Chondrocyte (in vitro differentiated cells): Measurements from ENCODE around the gene NSG1. TPM values are rescaled to one million over a fixed set of nuclear protein-coding genes. Genes with fewer than 3 reads are reported as not detected.

Experiments used
- DNase-seq: peaks from one replicate; pipeline ENCODE4 v3.0.0; 2021; ENCODE audit warnings: mixed read lengths, low spot score
- H3K27ac Mint-ChIP-seq: one replicate; pipeline ENCODE4 v1.8.0; 2021; ENCODE audit warnings: mild to moderate bottlenecking, moderate library complexity, mixed read lengths; ENCODE audit not compliant: unreplicated experiment
- H3K27me3 Mint-ChIP-seq: 2 replicates; pipeline ENCODE4 v1.8.0; 2021; ENCODE audit warnings: low read depth, mixed read lengths
- H3K36me3 Mint-ChIP-seq: 2 replicates; pipeline ENCODE4 v1.8.0; 2021; ENCODE audit warnings: low read depth, mixed read lengths
- H3K4me1 Mint-ChIP-seq: 2 replicates; pipeline ENCODE4 v1.8.0; 2021; ENCODE audit warnings: low read depth, mild to moderate bottlenecking, mixed read lengths
- H3K4me3 Mint-ChIP-seq: one replicate; pipeline ENCODE4 v1.8.0; 2021; ENCODE audit warnings: mild to moderate bottlenecking, moderate library complexity, mixed read lengths; ENCODE audit not compliant: unreplicated experiment
- H3K9me3 Mint-ChIP-seq: 2 replicates; pipeline ENCODE4 v1.8.0; 2021; ENCODE audit warnings: low read depth, mixed read lengths
- CTCF ChIP-seq: fragments of 200-600 bp; sonication (generic); IDR thresholded peaks from 2 replicates; pipeline ENCODE4 v1.5.0; 2021; ENCODE audit warnings: antibody characterized with exemption, mild to moderate bottlenecking, moderate library complexity
- total RNA-seq: library from RNA; stranded (reverse); gene quantifications from 3 replicates; pipeline ENCODE4 v1.2.1, GENCODE V29; 2021

NSG1 gene
- total RNA-seq, 1 donor from 2014 or later = 0.42 TPM

- DNase-seq = no peak
- TF ChIP-seq CTCF = no peak
- Mint-ChIP-seq H3K4me1 (no peaks in the 10 kb centered on the region), H3K27me3 (peaks cover 14% of the 10 kb centered on the region), H3K9me3 (no peaks in the 10 kb centered on the region), H3K27ac (no peak overlapping the region), H3K36me3 (no peaks in the 10 kb centered on the region), H3K4me3 (no peak overlapping the region)
Observed at GRCh38 chr4:4408132-4408523, 21.2 kb downstream of the NSG1 start.

- peaks cover 9% of the 10 kb centered on the region for H3K27me3 Mint-ChIP-seq
Observed at GRCh38 chr4:4408576-4409335, 21.9 kb downstream of the NSG1 start.

GRCh38 chr4:4409416-4410115 is 22.7 kb downstream of the NSG1 start:
- peaks cover 9% of the 10 kb centered on the region for H3K27me3 Mint-ChIP-seq
- H3K27ac Mint-ChIP-seq = no peak overlapping the region
- DNase-seq = peak; percentile 87
- TF ChIP-seq CTCF = no peak
- H3K9me3 Mint-ChIP-seq = no peaks in the 10 kb centered on the region
- no peak overlapping the region for H3K4me3 Mint-ChIP-seq
- H3K4me1 Mint-ChIP-seq = no peaks in the 10 kb centered on the region
- H3K36me3 Mint-ChIP-seq = no peaks in the 10 kb centered on the region

More at GRCh38 chr4:4408576-4409335, 21.9 kb downstream of the NSG1 start:
- DNase-seq = peak; percentile 83
- H3K4me3 Mint-ChIP-seq = no peak overlapping the region
- H3K4me1 Mint-ChIP-seq = no peaks in the 10 kb centered on the region
- no peak overlapping the region for H3K27ac Mint-ChIP-seq
- H3K9me3 Mint-ChIP-seq = no peaks in the 10 kb centered on the region
- no peaks in the 10 kb centered on the region for H3K36me3 Mint-ChIP-seq
- no peak for TF ChIP-seq CTCF

- Mint-ChIP-seq H3K4me1 (no peaks in the 10 kb centered on the region), H3K36me3 (no peaks in the 10 kb centered on the region), H3K27me3 (peaks cover 9% of the 10 kb centered on the region), H3K4me3 (no peak overlapping the region), H3K9me3 (no peaks in the 10 kb centered on the region), H3K27ac (no peak overlapping the region)
- DNase-seq = peak; percentile 40
- TF ChIP-seq CTCF = no peak
Observed at GRCh38 chr4:4410271-4410670, 23.4 kb downstream of the NSG1 start.

- Mint-ChIP-seq H3K27ac (no peak overlapping the region), H3K9me3 (no peaks in the 10 kb centered on the region), H3K4me1 (no peaks in the 10 kb centered on the region), H3K4me3 (no peak overlapping the region), H3K27me3 (peaks cover 8% of the 10 kb centered on the region), H3K36me3 (no peaks in the 10 kb centered on the region)
- peak; percentile 42 for DNase-seq
- TF ChIP-seq CTCF = no peak
Observed at GRCh38 chr4:4411906-4412305, 25.0 kb downstream of the NSG1 start.
